IMR-90 (cell line): ENCODE measurements around the gene MYH9. TPM values are rescaled to one million over a fixed set of nuclear protein-coding genes. Genes with fewer than 3 reads are reported as not detected.

Experiments
- ATAC-seq: fragments of 200-7000 bp; cut with Tn5 transposase; 2 replicates; pipeline ENCODE4 v1.9.1; 2020; ENCODE audit warnings: low read depth, mild to moderate bottlenecking, moderate library complexity
- BruUV-seq: library from RNA; stranded (reverse); fragments of 400-500 nt; replicated peaks from 2 replicates; lab custom pipeline; 2021; lab: Mats Ljungman, UMichigan
- CTCF ChIA-PET: fragments of 300-600 bp; formaldehyde crosslinking; extraction: SDS; loops from one replicate; lab custom pipeline; 2021; ENCODE audit warnings: antibody characterized with exemption; lab: Yijun Ruan, JAX
- POLR2A ChIA-PET: fragments of 300-600 bp; sonication (Branson Sonifier 250); formaldehyde crosslinking; loops from one replicate; lab custom pipeline; 2022; ENCODE audit warnings: antibody characterized with exemption; ENCODE audit not compliant: unreplicated experiment; lab: Charles Lee
- DNase-seq: peaks from one replicate; pipeline ENCODE4 v3.0.0; 2013
- H2AFZ ChIP-seq: replicated peaks from 2 replicates; pipeline ENCODE3; 2013; ENCODE audit warnings: low read length, mild to moderate bottlenecking; ENCODE audit not compliant: poor library complexity
- H2AK5ac ChIP-seq: 2 replicates; pipeline ENCODE4 v1.6.1; 2013; ENCODE audit warnings: low read depth, low read length, inconsistent platforms
- H2AK9ac ChIP-seq: replicated peaks from 2 replicates; pipeline ENCODE3; 2013; ENCODE audit warnings: mild to moderate bottlenecking, low read depth, low read length, moderate library complexity; ENCODE audit not compliant: poor library complexity
- H2BK120ac ChIP-seq: 2 replicates; pipeline ENCODE4 v1.6.1; 2013; ENCODE audit warnings: low read depth, low read length, inconsistent platforms
- H2BK15ac ChIP-seq: 3 replicates; pipeline ENCODE4 v1.6.1; 2013; ENCODE audit warnings: low read depth, low read length, inconsistent platforms
- H2BK20ac ChIP-seq: 2 replicates; pipeline ENCODE4 v1.6.1; 2013; ENCODE audit warnings: low read depth, mild to moderate bottlenecking, inconsistent platforms, low read length, moderate library complexity
- H2BK5ac ChIP-seq: 2 replicates; pipeline ENCODE4 v1.6.1; 2013; ENCODE audit warnings: mild to moderate bottlenecking, low read depth, low read length, inconsistent platforms; ENCODE audit not compliant: poor library complexity, severe bottlenecking
- H3K14ac ChIP-seq: replicated peaks from 2 replicates; pipeline ENCODE4 v1.6.1; 2013; ENCODE audit warnings: low read depth, low read length, inconsistent platforms
- H3K18ac ChIP-seq: 2 replicates; pipeline ENCODE4 v1.6.1; 2013; ENCODE audit warnings: low read depth, low read length, control low read depth
- H3K23ac ChIP-seq: 2 replicates; pipeline ENCODE4 v1.6.1; 2013; ENCODE audit warnings: low read depth, low read length, inconsistent platforms
- H3K27ac ChIP-seq: 2 replicates; pipeline ENCODE4 v1.5.1; 2013; ENCODE audit warnings: mild to moderate bottlenecking, control low read depth, low read length; ENCODE audit not compliant: insufficient read depth
- H3K27me3 ChIP-seq: 2 replicates; pipeline ENCODE4 v1.6.1; 2013; ENCODE audit warnings: low read length; ENCODE audit not compliant: control insufficient read depth, insufficient read depth
- H3K36me3 ChIP-seq: 2 replicates; pipeline ENCODE4 v1.6.1; 2013; ENCODE audit warnings: low read length, mixed read lengths; ENCODE audit not compliant: control insufficient read depth, insufficient read depth
- H3K4ac ChIP-seq: 2 replicates; pipeline ENCODE4 v1.6.1; 2013; ENCODE audit warnings: low read depth, low read length, inconsistent platforms
- H3K4me1 ChIP-seq: 2 replicates; pipeline ENCODE4 v1.6.1; 2013; ENCODE audit warnings: low read length, mixed read lengths; ENCODE audit not compliant: control insufficient read depth, insufficient read depth
- H3K4me2 ChIP-seq: 2 replicates; pipeline ENCODE4 v1.6.1; 2013; ENCODE audit warnings: low read depth, mild to moderate bottlenecking, control low read depth, low read length, moderate library complexity
- H3K4me3 ChIP-seq: 2 replicates; pipeline ENCODE4 v1.5.1; 2013; ENCODE audit warnings: low read depth, mild to moderate bottlenecking, control low read depth, low read length, moderate library complexity; ENCODE audit not compliant: insufficient read depth
- H3K56ac ChIP-seq: 2 replicates; pipeline ENCODE4 v1.6.1; 2013; ENCODE audit warnings: low read length, inconsistent platforms; ENCODE audit not compliant: insufficient read depth; ENCODE audit errors: extremely low read depth
- H3K79me1 ChIP-seq, 2 experiments: 2 replicates each; pipeline ENCODE4 v1.6.1; 2013; ENCODE audit warnings: low read length in 2 of 2, inconsistent platforms in 1 of 2, low read depth in 1 of 2
- H3K9ac ChIP-seq: 2 replicates; pipeline ENCODE4 v1.6.1; 2013; ENCODE audit warnings: low read depth, low read length, control low read depth
- H3K9me1 ChIP-seq: 2 replicates; pipeline ENCODE4 v1.6.1; 2013; ENCODE audit warnings: low read length, inconsistent platforms; ENCODE audit not compliant: insufficient read depth
- H3K9me3 ChIP-seq: 2 replicates; pipeline ENCODE4 v1.6.1; 2013; ENCODE audit warnings: low read length; ENCODE audit not compliant: control insufficient read depth, insufficient read depth
- H4K20me1 ChIP-seq: 2 replicates; pipeline ENCODE4 v1.6.1; 2013; ENCODE audit warnings: low read length, inconsistent platforms; ENCODE audit not compliant: insufficient read depth
- H4K5ac ChIP-seq: 2 replicates; pipeline ENCODE4 v1.6.1; 2013; ENCODE audit warnings: mild to moderate bottlenecking, low read depth, low read length, control low read depth
- H4K8ac ChIP-seq, 2 experiments: 2 replicates each; pipeline ENCODE4 v1.6.1; 2013; ENCODE audit warnings: low read depth in 2 of 2, low read length in 2 of 2, control low read depth in 1 of 2, inconsistent platforms in 1 of 2
- H4K91ac ChIP-seq: 2 replicates; pipeline ENCODE4 v1.6.1; 2013; ENCODE audit warnings: low read depth, low read length, inconsistent platforms; ENCODE audit not compliant: insufficient read depth
- CHD1 ChIP-seq: IDR thresholded peaks from 2 replicates; pipeline ENCODE4 v1.6.1; 2012; ENCODE audit warnings: low read depth, low read length, improper control_type of control experiment
- FOS ChIP-seq: fragments of 150-350 bp; IDR thresholded peaks from 2 replicates; pipeline ENCODE4 v1.6.1; 2016; ENCODE audit warnings: low read depth, low read length
- MAFK ChIP-seq: IDR thresholded peaks from 2 replicates; pipeline ENCODE4 v1.6.1; 2012; ENCODE audit warnings: low read depth, low read length, improper control_type of control experiment
- RFX5 ChIP-seq: IDR thresholded peaks from 2 replicates; pipeline ENCODE4 v1.8.0; 2012; ENCODE audit warnings: low read depth, mild to moderate bottlenecking, low read length, moderate library complexity
- WGBS, 2 experiments: methylation state at CpG; one replicate each; pipeline versions ENCODE4 v1.1.5 to v1.1.7; 2013; ENCODE audit warnings: missing lambda C conversion rate in 2 of 2; ENCODE audit not compliant: insufficient read length in 1 of 2; ENCODE audit errors: extremely low coverage in 2 of 2; 5-methylcytosine and 5-hydroxymethylcytosine counted together
- dilution Hi-C: fragments of 300-500 bp; cut with HindIII; formaldehyde crosslinking; loops from one replicate; pipeline ENCODE4 v1.14.3; 2018; ENCODE audit warnings: low sequenced_read_pairs; ENCODE audit not compliant: unreplicated experiment
- in situ Hi-C: fragments of 300-500 bp; cut with MboI; formaldehyde crosslinking; loops from 3 replicates; pipeline ENCODE4 v1.14.3; 2019; ENCODE audit warnings: low sequenced_read_pairs, inconsistent platforms, mixed read lengths
- intact Hi-C: fragments of 100-400 bp; cut with micrococcal nuclease; formaldehyde crosslinking; loops from 2 replicates; pipeline ENCODE4 v1.10.0; 2022
- polyA plus RNA-seq, 3 experiments: library from polyadenylated mRNA; depleted of rRNA; stranded (reverse); fragments of >200 nt; gene quantifications; 2 replicates each; pipeline ENCODE4 v1.2.3, GENCODE V29; 2012; ENCODE audit warnings: low replicate concordance in 1 of 3
- total RNA-seq: library from RNA; depleted of rRNA; stranded (reverse); fragments of >200 nt; gene quantifications from 2 replicates; pipeline ENCODE4 v1.2.3, GENCODE V29; 2012

Gene MYH9
- total and polyA plus RNA-seq, 2 of the 4 experiments (the other 2 are of a cell fraction), result 475 to 554 TPM

DNA sequence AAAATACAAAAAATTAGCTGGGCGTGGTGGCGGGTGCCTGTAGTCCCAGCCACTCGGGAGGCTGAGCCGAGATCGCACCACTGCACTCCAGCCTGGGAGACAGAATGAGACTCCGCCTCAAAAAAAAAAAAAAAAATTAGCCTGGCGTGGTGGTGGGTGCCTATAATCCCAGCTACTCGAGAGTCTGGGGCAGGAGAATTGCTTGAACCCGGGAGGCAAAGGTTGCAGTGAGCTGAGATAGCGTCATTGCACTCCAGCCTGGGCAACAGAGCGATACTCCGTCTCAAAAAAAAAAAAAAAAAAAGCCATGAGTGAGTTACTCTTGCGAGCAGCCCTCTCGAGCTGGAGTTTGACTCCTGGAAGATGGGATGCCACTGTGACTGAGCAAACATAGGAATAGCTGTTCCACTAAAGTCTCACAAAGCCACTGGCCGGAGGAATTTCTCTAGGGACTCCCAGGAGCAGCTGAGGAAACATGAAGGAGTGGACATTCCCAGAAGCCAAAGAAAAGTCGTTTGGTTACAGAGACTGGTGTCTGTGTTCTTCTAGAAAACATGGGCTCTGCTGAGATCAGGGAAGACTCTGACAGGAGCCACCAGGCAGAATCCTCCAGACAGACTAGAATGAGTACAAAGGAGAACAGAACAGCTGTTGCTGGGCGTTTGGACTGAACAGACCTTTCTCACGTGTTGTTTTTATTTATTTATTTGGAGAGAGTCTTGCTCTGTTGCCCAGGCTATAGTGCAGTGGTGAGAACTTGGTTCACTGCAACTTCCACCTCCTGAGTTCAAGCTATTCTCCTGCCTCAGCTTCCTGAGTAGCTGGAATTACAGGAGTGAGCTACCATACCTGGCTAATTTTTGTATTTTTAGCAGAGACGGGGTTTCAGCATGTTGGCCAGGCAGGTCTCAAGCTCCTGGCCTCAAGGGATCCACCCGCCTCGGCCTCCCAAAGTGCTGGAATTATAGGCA is 32.4 kb upstream of the MYH9 start:
- DNase-seq, result no peak

More for the DNA sequence above, 32.4 kb upstream of the MYH9 start:
- Histone ChIP-seq H2BK120ac (peak overlapping the region; percentile 97), H4K91ac (peak overlapping the region; percentile 82), H4K5ac (peak overlapping the region; percentile 38), H2AFZ (peak overlapping the region; percentile 3), H3K27ac (peak overlapping the region; percentile 85; the same call in 1 of the 2 replicates), H3K9ac (peak overlapping the region; percentile 5; the same call in 1 of the 2 replicates), H4K20me1 (no peaks in the 10 kb centered on the region), H3K4ac (peak overlapping the region; percentile 77), H3K18ac (peak overlapping the region; percentile 55), H3K4me3 (no peak overlapping the region), H3K27me3 (no peaks in the 10 kb centered on the region), H2BK5ac (peak overlapping the region; percentile 70), H3K56ac (peak overlapping the region; percentile 63), H3K79me1 (peaks cover 0 to 23% of the 10 kb centered on the region in 2 experiments; a peak in 2 of 4 replicates), H2AK5ac (peak overlapping the region; percentile 72; the same call in 1 of the 2 replicates), H3K4me2 (no peak overlapping the region), H2BK20ac (peak overlapping the region; percentile 90), H3K9me1 (peaks cover 19% of the 10 kb centered on the region), H4K8ac (peak overlapping the region; percentile 20 to 89; a peak in 3 of 4 replicates), H3K14ac (peak overlapping the region; percentile 84), H2BK15ac (peak overlapping the region; percentile 77; the same call in 1 of the 3 replicates), H3K4me1 (peaks cover 28% of the 10 kb centered on the region), H3K9me3 (no peaks in the 10 kb centered on the region), H3K36me3 (no peaks in the 10 kb centered on the region), H2AK9ac (peak overlapping the region; percentile 38), H3K23ac (peak overlapping the region; percentile 58; the same call in 1 of the 2 replicates)
- no peak; the same call in 1 of the 2 replicates for ATAC-seq
- TF ChIP-seq FOS, result no peak
- TF ChIP-seq CHD1, result no peak
- no peak for TF ChIP-seq RFX5
- TF ChIP-seq MAFK, result no peak
- BruUV-seq, result no TSS peak
- dilution Hi-C loops (no loop called here), intact Hi-C loops (loop anchor here (5.0 kb wide), 1 partner anchor 47 kb away; no protein-coding TSS in a partner anchor), in situ Hi-C loops (no loop called here)
- ChIA-PET POLR2A (interaction anchor here (0.6 to 1.0 kb wide), 4 partner anchors 9 to 73 kb away, joined by 3 to 9 read pairs (median 6); no protein-coding TSS in a partner anchor), CTCF (interaction anchor here (0.6 to 1.1 kb wide), 2 partner anchors 82 to 119 kb away, joined by 4 to 5 read pairs; no protein-coding TSS in a partner anchor)
- WGBS, 2 experiments, result 67% methylated on average over 1 of the region's 21 CpGs; no CpG with 5 or more reads in 1 of the 2 experiments
